HepG2 (cell line): ENCODE results near the gene MDFI. TPM values are rescaled to one million over a fixed set of nuclear protein-coding genes. Genes with fewer than 3 reads are reported as not detected.

Source experiments
- ELF4 ChIP-seq: sonication (generic); formaldehyde crosslinking; IDR thresholded peaks from 2 replicates; pipeline ENCODE4 v1.5.0; 2020; ENCODE audit warnings: missing genetic modification reagents, mild to moderate bottlenecking, moderate library complexity, borderline replicate concordance
- HOXA3 ChIP-seq: sonication (generic); formaldehyde crosslinking; IDR thresholded peaks from 2 replicates; pipeline ENCODE4 v1.5.0; 2020; ENCODE audit warnings: missing genetic modification reagents
- MBNL3 ChIP-seq: fragments of 250-450 bp; sonication (Bioruptor Pico); conservative IDR thresholded peaks from 2 replicates; pipeline ENCODE4 v1.8.0; 2022; ENCODE audit warnings: mild to moderate bottlenecking, inconsistent platforms
- NR2F6 ChIP-seq, 2 experiments: IDR thresholded peaks; 2 replicates each; pipeline ENCODE4 v1.6.1; 2016; ENCODE audit warnings: antibody characterized with exemption in 1 of 2, mild to moderate bottlenecking in 1 of 2
- polyA plus RNA-seq, 8 experiments: library from polyadenylated mRNA; depleted of rRNA in 3 of 8; stranded (reverse) in 7 of 8; unstranded in 1 of 8; fragments of >200 nt; fragmentation: Illumina TruSeq in 4 of 8; extraction: Trizol in 4 of 8; gene quantifications; 2 replicates each; pipeline versions ENCODE4 v1.2.1 to v1.2.3, GENCODE V29; 2011 to 2016; ENCODE audit warnings: low read depth in 4 of 8, missing spikeins in 1 of 8, mixed read lengths in 1 of 8; ENCODE audit not compliant: insufficient read depth in 1 of 8
- total RNA-seq, 5 experiments: library from RNA; depleted of rRNA; stranded (reverse); fragments of >200 nt; fragmentation: Illumina TruSeq; extraction: Trizol; gene quantifications; 2 replicates each; pipeline ENCODE4 v1.2.3, GENCODE V29; 2016; ENCODE audit warnings: low read depth in 1 of 5
- TF ChIP-seq, protein P1 (sequence below): sonication (generic); formaldehyde crosslinking; conservative IDR thresholded peaks from 2 replicates; pipeline ENCODE4 v1.4.0; 2020; ENCODE audit warnings: missing genetic modification reagents
- TF ChIP-seq, protein P2 (sequence below), 2 experiments: sonication (generic) in 1 of 2; formaldehyde crosslinking in 1 of 2; IDR thresholded peaks; 2 replicates each; pipeline versions ENCODE4 v1.6.1 to v1.9.0; 2014 to 2022; ENCODE audit warnings: antibody characterized with exemption in 1 of 2, borderline replicate concordance in 1 of 2, inconsistent platforms in 1 of 2, low read depth in 1 of 2, missing genetic modification reagents in 1 of 2
- TF ChIP-seq, protein P3 (sequence below): sonication (generic); formaldehyde crosslinking; IDR thresholded peaks from 2 replicates; pipeline ENCODE4 v1.5.0; 2020; ENCODE audit warnings: mild to moderate bottlenecking, low read depth, missing genetic modification reagents, borderline replicate concordance
- TF ChIP-seq, protein P4 (sequence below): IDR thresholded peaks from 2 replicates; pipeline ENCODE4 v1.6.1; 2016; ENCODE audit warnings: missing genetic modification reagents, missing compliant biosample characterization

The MDFI gene
- total and polyA plus RNA-seq, 2 of the 13 experiments (the other 11 are each of a cell fraction or from before 2014, with no cell fraction given): 0.28 TPM; not detected in 1

DNA sequence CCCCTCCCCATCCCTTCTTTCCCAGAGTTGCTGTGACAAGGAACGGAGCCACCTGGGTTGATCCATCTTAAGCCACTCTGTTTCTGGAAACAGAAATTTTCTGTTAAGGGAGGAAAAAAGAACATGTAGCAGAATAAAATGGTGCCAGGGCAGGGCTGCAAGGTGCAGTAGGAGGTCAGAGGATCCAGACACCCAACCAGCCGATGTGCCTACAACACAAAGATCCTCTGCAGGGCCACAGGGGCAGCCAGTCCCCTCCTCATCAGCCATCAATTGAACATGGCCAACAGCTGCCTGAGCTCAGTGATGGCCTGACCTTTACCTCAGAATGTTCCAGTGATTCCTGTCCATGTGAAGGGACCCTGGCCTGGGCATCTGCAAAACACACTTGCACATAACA, 11.9 kb downstream of the MDFI start (continued):
- no peak for TF ChIP-seq MBNL3 (CRISPR knock-in tag)
- TF ChIP-seq, protein P1, sequence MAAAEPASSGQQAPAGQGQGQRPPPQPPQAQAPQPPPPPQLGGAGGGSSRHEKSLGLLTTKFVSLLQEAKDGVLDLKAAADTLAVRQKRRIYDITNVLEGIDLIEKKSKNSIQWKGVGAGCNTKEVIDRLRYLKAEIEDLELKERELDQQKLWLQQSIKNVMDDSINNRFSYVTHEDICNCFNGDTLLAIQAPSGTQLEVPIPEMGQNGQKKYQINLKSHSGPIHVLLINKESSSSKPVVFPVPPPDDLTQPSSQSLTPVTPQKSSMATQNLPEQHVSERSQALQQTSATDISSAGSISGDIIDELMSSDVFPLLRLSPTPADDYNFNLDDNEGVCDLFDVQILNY (CRISPR knock-in tag): no peak
- no peak for TF ChIP-seq NR2F6 (IDR thresholded peaks at IDR 0.05)
- no peak for TF ChIP-seq NR2F6 (CRISPR knock-in tag; IDR thresholded peaks at IDR 0.05)
- TF ChIP-seq, protein P2, sequence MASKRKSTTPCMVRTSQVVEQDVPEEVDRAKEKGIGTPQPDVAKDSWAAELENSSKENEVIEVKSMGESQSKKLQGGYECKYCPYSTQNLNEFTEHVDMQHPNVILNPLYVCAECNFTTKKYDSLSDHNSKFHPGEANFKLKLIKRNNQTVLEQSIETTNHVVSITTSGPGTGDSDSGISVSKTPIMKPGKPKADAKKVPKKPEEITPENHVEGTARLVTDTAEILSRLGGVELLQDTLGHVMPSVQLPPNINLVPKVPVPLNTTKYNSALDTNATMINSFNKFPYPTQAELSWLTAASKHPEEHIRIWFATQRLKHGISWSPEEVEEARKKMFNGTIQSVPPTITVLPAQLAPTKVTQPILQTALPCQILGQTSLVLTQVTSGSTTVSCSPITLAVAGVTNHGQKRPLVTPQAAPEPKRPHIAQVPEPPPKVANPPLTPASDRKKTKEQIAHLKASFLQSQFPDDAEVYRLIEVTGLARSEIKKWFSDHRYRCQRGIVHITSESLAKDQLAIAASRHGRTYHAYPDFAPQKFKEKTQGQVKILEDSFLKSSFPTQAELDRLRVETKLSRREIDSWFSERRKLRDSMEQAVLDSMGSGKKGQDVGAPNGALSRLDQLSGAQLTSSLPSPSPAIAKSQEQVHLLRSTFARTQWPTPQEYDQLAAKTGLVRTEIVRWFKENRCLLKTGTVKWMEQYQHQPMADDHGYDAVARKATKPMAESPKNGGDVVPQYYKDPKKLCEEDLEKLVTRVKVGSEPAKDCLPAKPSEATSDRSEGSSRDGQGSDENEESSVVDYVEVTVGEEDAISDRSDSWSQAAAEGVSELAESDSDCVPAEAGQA (IDR thresholded peaks at IDR 0.05; ENCODE audit: low read depth): no peak
- TF ChIP-seq, protein P2 (CRISPR knock-in tag; IDR thresholded peaks at IDR 0.05; ENCODE audit: borderline replicate concordance): no peak
- TF ChIP-seq, protein P3, sequence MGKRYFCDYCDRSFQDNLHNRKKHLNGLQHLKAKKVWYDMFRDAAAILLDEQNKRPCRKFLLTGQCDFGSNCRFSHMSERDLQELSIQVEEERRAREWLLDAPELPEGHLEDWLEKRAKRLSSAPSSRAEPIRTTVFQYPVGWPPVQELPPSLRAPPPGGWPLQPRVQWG (CRISPR knock-in tag): no peak
- no peak for TF ChIP-seq ELF4 (CRISPR knock-in tag)
- TF ChIP-seq, protein P4, sequence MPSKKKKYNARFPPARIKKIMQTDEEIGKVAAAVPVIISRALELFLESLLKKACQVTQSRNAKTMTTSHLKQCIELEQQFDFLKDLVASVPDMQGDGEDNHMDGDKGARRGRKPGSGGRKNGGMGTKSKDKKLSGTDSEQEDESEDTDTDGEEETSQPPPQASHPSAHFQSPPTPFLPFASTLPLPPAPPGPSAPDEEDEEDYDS (CRISPR knock-in tag): no peak
- TF ChIP-seq HOXA3 (CRISPR knock-in tag): no peak
